Measurements from ENCODE around the gene FKBP8.
"Not testable (repeated sequence)": the region's sequence is repeated elsewhere in the genome, so short reads cannot be mapped to it uniquely, and the experiment has no call there.

The FKBP8 gene

DNA sequence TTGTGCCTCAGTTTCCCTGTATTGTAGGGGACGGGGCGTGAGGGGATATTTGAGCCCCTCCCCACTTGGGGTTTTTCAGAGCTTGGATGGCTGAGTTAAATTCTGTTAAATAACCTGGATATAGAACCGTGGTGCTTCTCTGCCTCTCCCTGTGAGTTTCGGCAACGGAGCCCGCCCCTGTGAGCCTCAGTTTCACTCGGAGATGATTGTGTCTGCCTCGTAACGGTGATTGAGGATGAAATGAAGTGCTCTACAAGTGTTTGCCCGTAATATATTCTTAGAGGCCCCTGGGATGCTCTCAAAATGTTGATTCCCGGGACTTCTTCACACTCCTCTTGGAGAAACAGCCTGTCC lies 14.8 kb upstream of the FKBP8 start:
- FAIRE-seq: no peak

DNA sequence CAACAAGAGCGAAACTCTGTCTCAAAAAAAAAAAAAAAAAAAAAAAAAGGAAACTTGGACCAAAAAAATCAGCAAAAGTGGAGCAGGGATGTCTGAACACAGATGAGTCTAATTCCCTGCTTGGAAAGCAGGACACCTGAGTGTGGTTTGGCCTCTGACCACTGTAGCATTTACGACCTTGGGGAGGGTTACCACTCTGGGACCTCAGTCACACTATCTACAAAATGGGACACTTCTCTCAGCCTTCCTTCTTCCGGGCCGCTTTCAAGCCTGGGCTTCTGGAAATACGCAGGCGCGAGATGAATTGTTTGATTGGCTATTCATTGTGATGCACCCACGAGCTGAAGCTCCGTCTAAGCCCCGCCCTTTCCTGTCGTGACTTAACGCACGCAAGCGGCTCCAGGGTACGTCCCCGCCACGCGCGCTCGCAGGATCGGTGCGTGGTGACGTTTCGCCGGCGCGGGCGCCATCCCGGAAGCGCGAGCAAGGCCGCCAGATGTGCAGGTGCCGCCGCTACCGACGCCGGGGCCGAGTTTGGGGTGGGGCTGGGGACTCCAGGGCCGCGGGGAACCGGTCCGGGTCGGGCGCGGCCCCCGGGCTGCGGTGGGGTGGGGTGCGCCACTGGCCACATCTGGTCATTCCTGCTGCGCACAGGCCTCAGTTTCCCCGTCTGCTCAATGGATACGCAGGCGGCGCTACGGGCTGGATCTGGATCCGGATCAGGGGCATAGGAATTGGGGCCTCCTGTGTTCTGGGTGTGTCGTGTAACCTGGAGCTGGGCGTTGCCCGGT lies 14.2 kb upstream of the FKBP8 start, which contains the start of gene KXD1:
Gene KXD1, plus strand, starts transcription at position 460 of the 791 bp plus-strand sequence. CDS start 4,187 bp downstream, outside the sequence.
- FAIRE-seq: peak; percentile 93

GRCh38 chr19:18551631-18552030 lies 8.3 kb upstream of the FKBP8 start:
- no peak for FAIRE-seq

- no peak for FAIRE-seq
These were observed 572 bp upstream of the FKBP8 start for GRCh38 chr19:18543814-18544475.

GRCh38 chr19:18541992-18542940 lies 1.1 kb downstream of the FKBP8 start:
- no peak for FAIRE-seq

DNA sequence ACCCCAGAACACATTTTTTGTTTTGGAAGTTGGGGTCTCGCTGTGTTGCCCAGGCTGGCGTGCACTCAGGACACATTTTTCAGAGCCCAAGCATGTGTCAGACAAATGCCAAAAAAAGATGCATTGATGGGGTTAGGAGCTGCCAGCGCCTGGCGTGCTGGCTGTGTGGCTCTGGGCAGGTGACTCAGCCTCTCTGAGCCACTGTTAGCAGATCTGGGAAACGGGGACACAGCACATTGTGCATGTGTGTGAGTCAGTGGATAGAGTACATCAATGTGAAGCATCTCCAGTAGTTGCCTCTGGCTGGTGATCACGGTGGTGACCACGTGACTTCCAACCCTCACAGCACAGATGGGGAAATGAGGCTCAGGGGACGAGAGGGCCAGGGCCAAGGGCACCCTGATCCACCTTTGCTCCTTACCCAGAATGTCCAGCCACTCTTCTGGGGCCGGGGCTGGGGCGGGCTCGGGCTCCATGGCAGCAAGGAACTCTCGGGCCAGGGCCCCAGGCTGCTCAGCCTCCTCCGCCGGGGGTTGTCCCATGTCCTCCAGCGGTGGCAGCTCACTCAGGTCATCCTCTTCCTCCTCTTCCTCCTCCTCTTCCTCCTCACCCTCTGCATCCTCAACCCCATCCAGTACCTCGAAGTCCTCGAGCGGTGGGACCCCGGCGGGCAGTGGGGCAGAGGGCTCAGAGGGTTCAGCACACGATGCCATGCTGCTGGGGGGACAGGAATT lies 1.9 kb downstream of the FKBP8 start:
- no peak for FAIRE-seq

DNA sequence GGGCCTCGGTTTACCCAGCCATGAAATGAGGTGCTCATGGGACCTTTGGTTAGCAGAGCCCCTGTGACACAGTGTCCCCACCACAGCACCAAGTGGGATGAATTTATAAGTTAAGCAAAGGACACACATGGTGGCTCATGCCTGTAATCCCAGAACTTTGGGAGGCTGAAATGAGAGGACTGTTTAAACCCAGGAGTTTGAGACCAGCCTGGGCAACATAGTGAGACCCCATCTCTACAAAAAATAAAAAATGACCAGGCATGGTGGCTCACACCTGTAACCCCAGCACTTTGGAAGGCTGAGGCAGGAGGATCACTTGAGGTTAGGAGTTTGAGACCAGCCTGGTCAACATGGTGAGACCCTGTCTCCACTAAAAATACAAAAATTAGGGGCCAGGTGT lies 3.2 kb downstream of the FKBP8 start:
- not testable (repeated sequence) for FAIRE-seq

GRCh38 chr19:18539372-18539771 lies 4.0 kb downstream of the FKBP8 start:
- FAIRE-seq: no peak

DNA sequence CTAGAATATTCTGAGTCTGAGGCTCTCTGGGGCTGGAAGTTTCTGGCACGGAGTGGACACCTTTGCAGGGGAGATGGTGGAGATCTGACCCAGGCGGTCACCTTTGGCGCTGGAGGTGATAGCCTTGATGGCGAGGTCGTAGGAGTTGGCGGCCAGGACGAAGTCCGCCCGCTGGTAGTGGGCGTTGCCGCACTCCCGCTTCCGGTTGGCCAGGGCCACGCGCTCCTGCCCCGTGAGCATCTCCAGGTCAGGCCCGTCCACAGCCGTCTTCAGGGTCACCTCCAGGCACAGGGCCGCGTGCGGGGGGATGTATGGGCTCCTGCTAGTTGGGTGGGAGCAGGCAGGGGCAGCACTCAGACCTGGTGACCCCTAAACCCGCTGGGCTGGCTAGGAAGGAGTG lies 5.3 kb downstream of the FKBP8 start:
- FAIRE-seq: no peak

DNA sequence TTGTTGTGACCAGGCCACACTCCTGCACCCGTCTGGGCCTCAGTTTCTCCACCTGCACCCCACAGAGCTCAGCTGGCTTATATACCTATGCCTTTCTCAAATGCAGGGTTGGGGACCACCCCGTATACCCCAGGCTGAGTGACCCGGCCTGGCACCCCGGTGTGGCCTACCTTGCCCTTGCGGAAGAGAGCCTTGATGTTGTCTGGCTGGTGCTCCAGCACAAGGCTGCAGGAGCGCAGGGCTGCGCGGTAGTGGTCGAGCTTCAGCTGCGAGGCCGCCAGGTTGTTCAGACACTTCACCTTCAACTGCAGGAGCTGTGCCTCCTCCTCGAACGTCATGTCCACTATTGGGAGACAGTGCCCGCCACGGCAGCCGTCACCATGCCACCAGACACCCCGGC lies 5.9 kb downstream of the FKBP8 start:
- FAIRE-seq: no peak

- no peak for FAIRE-seq
These were observed 6.9 kb downstream of the FKBP8 start for GRCh38 chr19:18536475-18536874.

DNA sequence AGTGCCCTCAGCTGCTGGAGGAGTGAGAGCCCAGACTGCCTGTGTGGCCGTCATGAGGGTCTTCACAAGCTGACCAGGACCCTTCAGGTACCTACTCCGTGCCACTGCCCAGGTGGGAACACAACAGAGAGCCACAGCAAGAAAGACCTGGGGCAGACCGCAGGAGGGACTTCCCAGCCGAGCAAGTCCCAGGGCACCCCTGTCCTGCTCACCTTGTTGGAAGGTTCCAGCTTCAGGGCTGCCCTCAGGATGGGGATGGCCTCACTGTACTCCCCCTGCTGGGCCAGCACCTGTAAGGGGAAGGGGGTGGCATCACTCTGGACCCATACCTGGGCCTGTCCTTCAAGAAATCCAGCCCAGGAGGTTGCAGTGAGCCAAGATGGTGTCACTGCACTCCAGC lies 10.3 kb downstream of the FKBP8 start:
- FAIRE-seq: no peak

- no peak for FAIRE-seq
These were observed 11.0 kb downstream of the FKBP8 start for GRCh38 chr19:18532168-18532890.

GRCh38 chr19:18531485-18531884 lies 11.9 kb downstream of the FKBP8 start:
- FAIRE-seq: no peak

- no peak for FAIRE-seq
These were observed 13.6 kb downstream of the FKBP8 start for GRCh38 chr19:18529782-18530181.

- FAIRE-seq: no peak
These were observed 17.1 kb downstream of the FKBP8 start for GRCh38 chr19:18526316-18526715.

DNA sequence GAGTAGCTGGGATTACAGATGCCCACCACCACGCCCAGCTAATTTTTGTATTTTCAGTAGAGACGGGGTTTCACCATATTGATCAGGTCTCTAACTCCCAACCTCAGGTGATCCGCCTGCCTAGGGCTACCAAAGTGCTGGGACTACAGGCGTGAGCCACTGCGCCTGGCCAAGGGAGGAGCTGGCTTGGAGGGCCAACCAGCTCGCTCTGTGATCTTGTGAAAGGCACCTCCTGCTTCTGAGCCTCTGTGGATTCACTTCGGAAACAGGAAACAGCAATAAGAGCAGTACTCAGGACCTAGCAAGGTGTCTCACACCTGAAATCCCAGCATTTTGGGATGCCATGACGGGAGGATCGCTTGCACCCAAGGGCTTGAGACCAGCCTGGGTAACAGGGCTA lies 19.5 kb downstream of the FKBP8 start:
- FAIRE-seq: no peak

- peak; percentile 8 for FAIRE-seq
These were observed 20.4 kb downstream of the FKBP8 start for GRCh38 chr19:18522862-18523440.

DNA sequence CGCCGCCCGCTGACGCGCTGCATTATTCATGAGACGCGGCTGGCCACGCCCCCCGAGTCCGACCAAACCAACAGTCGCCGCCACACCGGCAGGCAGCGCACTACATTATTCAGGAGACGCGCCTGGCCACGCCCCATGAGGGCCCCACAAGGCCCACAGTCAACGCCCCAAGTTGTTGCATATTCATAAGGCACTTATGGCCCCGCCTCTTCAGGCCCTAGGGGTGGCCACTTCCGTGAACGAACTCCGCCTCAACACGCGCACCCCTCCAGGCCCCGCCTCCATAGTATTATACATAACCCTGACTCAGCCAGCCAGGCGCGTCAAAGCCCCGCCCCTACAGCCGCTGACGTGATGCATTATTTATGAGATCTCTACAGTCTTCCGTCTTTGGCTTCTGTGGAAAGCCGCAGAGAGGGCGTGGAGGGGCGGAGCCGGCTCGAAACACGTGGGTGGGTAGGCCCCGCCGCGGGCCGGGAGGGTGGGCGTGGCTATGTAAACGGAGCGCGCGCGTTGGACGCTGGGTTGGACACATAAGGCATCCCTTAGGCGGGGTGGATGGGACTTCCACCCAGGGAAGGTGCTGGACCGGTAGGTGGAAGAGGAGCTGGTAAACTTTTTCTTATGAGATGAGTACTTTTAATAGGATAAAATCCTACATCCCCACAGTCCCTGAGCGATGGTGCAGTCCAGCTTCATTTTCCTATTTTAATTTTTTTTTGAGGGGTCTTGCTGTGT lies 21.1 kb downstream of the FKBP8 start:
- peak; percentile 98 for FAIRE-seq

DNA sequence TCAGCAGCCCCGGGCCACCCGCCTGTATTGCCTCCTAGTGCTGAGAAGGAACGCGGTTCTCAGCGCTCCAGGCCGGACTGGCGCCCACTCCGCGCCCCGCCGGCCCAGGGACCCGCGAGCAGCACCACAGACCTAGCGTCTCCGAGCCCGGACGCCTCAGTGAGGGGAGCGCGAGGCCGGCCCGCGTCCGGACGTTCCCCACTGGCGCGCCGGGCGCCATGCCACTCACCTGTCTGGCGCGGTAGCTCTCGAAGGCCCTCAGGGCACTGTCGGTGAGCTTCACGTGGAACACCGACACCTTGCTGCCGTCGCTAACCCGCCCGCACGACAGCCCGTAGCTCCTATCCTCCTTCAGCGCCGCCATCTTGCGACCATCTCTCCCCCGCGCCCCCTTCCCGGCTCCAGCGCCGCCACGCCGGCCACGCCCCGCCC lies 21.7 kb downstream of the FKBP8 start, which contains the start of gene ELL:
Gene ELL, minus strand, starts transcription at position 379 of the 432 bp plus-strand sequence. Its CDS starts 15 bp downstream, at position 364.
- FAIRE-seq: no peak
